HepG2 (cell line): ENCODE data around the gene TTLL12. TPM values are rescaled to one million over a fixed set of nuclear protein-coding genes. Genes with fewer than 3 reads are reported as not detected.

Experiments
- ATF7 ChIP-seq, 2 experiments: fragments of 450-650 bp in 1 of 2; sonication (generic) in 1 of 2; formaldehyde crosslinking in 1 of 2; IDR thresholded peaks; 2 replicates each; pipeline versions ENCODE4 v1.4.0 to v1.6.1; 2016 to 2020; ENCODE audit warnings: antibody characterized with exemption in 1 of 2, mild to moderate bottlenecking in 1 of 2, missing genetic modification reagents in 1 of 2
- ATRX ChIP-seq: sonication (generic); formaldehyde crosslinking; IDR thresholded peaks from 2 replicates; pipeline ENCODE4 v1.4.0; 2020; ENCODE audit warnings: missing genetic modification reagents, borderline replicate concordance
- MATR3 ChIP-seq: sonication (generic); formaldehyde crosslinking; IDR thresholded peaks from 2 replicates; pipeline ENCODE4 v1.4.0; 2020; ENCODE audit warnings: missing genetic modification reagents
- SOX6 ChIP-seq, 2 experiments: fragments of 450-650 bp in 1 of 2; sonication (generic) in 1 of 2; formaldehyde crosslinking in 1 of 2; IDR thresholded peaks; 2 replicates each; pipeline versions ENCODE4 v1.4.0 to v1.6.1; 2017 to 2020; ENCODE audit warnings: antibody characterized with exemption in 1 of 2, mild to moderate bottlenecking in 1 of 2, missing genetic modification reagents in 1 of 2
- ZNF10 ChIP-seq: sonication (generic); formaldehyde crosslinking; IDR thresholded peaks from 2 replicates; pipeline ENCODE4 v1.4.0; 2020; ENCODE audit warnings: mild to moderate bottlenecking, low read depth, missing genetic modification reagents, borderline replicate concordance
- ZNF101 ChIP-seq: sonication (generic); formaldehyde crosslinking; IDR thresholded peaks from 2 replicates; pipeline ENCODE4 v1.4.0; 2020; ENCODE audit warnings: mild to moderate bottlenecking, low read depth, missing genetic modification reagents, borderline replicate concordance
- ZNF326 ChIP-seq: sonication (generic); formaldehyde crosslinking; IDR thresholded peaks from 2 replicates; pipeline ENCODE4 v1.4.0; 2020; ENCODE audit warnings: missing genetic modification reagents, borderline replicate concordance
- ZNF615 ChIP-seq: sonication (generic); formaldehyde crosslinking; IDR thresholded peaks from 2 replicates; pipeline ENCODE4 v1.5.0; 2020; ENCODE audit warnings: mild to moderate bottlenecking, missing genetic modification reagents, borderline replicate concordance
- ZNF768 ChIP-seq: sonication (generic); formaldehyde crosslinking; IDR thresholded peaks from 2 replicates; pipeline ENCODE4 v1.4.0; 2020; ENCODE audit warnings: missing genetic modification reagents
- ZNF776 ChIP-seq: sonication (generic); formaldehyde crosslinking; IDR thresholded peaks from 2 replicates; pipeline ENCODE4 v1.4.0; 2020; ENCODE audit warnings: mild to moderate bottlenecking, missing genetic modification reagents
- polyA plus RNA-seq, 8 experiments: library from polyadenylated mRNA; depleted of rRNA in 3 of 8; stranded (reverse) in 7 of 8; unstranded in 1 of 8; fragments of >200 nt; fragmentation: Illumina TruSeq in 4 of 8; extraction: Trizol in 4 of 8; gene quantifications; 2 replicates each; pipeline versions ENCODE4 v1.2.1 to v1.2.3, GENCODE V29; 2011 to 2016; ENCODE audit warnings: low read depth in 4 of 8, missing spikeins in 1 of 8, mixed read lengths in 1 of 8; ENCODE audit not compliant: insufficient read depth in 1 of 8
- total RNA-seq, 5 experiments: library from RNA; depleted of rRNA; stranded (reverse); fragments of >200 nt; fragmentation: Illumina TruSeq; extraction: Trizol; gene quantifications; 2 replicates each; pipeline ENCODE4 v1.2.3, GENCODE V29; 2016; ENCODE audit warnings: low read depth in 1 of 5
- TF ChIP-seq, protein P1 (sequence below): sonication (generic); formaldehyde crosslinking; IDR thresholded peaks from 2 replicates; pipeline ENCODE4 v1.8.0; 2022; ENCODE audit warnings: mild to moderate bottlenecking, missing genetic modification reagents, moderate library complexity
- TF ChIP-seq, protein P2 (sequence below): IDR thresholded peaks from 2 replicates; pipeline ENCODE4 v1.6.1; 2016; ENCODE audit warnings: low read depth, missing genetic modification reagents, missing compliant biosample characterization
- TF ChIP-seq, protein P3 (sequence below): sonication (generic); formaldehyde crosslinking; IDR thresholded peaks from 2 replicates; pipeline ENCODE4 v1.4.0; 2020; ENCODE audit warnings: mild to moderate bottlenecking, missing genetic modification reagents
- TF ChIP-seq, protein P4 (sequence below): IDR thresholded peaks from 2 replicates; pipeline ENCODE4 v1.6.1; 2016; ENCODE audit warnings: missing compliant biosample characterization, missing genetic modification reagents, borderline replicate concordance

TTLL12 gene
- total and polyA plus RNA-seq, 2 of the 13 experiments (the other 11 are each of a cell fraction or from before 2014, with no cell fraction given), result 11.9 to 38.1 TPM

- TF ChIP-seq, protein P1, sequence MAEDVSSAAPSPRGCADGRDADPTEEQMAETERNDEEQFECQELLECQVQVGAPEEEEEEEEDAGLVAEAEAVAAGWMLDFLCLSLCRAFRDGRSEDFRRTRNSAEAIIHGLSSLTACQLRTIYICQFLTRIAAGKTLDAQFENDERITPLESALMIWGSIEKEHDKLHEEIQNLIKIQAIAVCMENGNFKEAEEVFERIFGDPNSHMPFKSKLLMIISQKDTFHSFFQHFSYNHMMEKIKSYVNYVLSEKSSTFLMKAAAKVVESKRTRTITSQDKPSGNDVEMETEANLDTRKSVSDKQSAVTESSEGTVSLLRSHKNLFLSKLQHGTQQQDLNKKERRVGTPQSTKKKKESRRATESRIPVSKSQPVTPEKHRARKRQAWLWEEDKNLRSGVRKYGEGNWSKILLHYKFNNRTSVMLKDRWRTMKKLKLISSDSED, result no peak
- TF ChIP-seq, protein P2, sequence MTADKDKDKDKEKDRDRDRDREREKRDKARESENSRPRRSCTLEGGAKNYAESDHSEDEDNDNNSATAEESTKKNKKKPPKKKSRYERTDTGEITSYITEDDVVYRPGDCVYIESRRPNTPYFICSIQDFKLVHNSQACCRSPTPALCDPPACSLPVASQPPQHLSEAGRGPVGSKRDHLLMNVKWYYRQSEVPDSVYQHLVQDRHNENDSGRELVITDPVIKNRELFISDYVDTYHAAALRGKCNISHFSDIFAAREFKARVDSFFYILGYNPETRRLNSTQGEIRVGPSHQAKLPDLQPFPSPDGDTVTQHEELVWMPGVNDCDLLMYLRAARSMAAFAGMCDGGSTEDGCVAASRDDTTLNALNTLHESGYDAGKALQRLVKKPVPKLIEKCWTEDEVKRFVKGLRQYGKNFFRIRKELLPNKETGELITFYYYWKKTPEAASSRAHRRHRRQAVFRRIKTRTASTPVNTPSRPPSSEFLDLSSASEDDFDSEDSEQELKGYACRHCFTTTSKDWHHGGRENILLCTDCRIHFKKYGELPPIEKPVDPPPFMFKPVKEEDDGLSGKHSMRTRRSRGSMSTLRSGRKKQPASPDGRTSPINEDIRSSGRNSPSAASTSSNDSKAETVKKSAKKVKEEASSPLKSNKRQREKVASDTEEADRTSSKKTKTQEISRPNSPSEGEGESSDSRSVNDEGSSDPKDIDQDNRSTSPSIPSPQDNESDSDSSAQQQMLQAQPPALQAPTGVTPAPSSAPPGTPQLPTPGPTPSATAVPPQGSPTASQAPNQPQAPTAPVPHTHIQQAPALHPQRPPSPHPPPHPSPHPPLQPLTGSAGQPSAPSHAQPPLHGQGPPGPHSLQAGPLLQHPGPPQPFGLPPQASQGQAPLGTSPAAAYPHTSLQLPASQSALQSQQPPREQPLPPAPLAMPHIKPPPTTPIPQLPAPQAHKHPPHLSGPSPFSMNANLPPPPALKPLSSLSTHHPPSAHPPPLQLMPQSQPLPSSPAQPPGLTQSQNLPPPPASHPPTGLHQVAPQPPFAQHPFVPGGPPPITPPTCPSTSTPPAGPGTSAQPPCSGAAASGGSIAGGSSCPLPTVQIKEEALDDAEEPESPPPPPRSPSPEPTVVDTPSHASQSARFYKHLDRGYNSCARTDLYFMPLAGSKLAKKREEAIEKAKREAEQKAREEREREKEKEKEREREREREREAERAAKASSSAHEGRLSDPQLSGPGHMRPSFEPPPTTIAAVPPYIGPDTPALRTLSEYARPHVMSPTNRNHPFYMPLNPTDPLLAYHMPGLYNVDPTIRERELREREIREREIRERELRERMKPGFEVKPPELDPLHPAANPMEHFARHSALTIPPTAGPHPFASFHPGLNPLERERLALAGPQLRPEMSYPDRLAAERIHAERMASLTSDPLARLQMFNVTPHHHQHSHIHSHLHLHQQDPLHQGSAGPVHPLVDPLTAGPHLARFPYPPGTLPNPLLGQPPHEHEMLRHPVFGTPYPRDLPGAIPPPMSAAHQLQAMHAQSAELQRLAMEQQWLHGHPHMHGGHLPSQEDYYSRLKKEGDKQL (CRISPR knock-in tag), result no peak
- TF ChIP-seq SOX6 (IDR thresholded peaks at IDR 0.05) (no peak), SOX6 (CRISPR knock-in tag; IDR thresholded peaks at IDR 0.05) (no peak), ZNF615 (CRISPR knock-in tag) (no peak), MATR3 (no peak), ZNF101 (CRISPR knock-in tag) (no peak), ATF7 (IDR thresholded peaks at IDR 0.05) (no peak), ATF7 (CRISPR knock-in tag; IDR thresholded peaks at IDR 0.05) (no peak), ZNF10 (no peak), ZNF776 (CRISPR knock-in tag) (no peak), ATRX (no peak), ZNF326 (CRISPR knock-in tag) (no peak), ZNF768 (CRISPR knock-in tag) (no peak)
- TF ChIP-seq, protein P3, sequence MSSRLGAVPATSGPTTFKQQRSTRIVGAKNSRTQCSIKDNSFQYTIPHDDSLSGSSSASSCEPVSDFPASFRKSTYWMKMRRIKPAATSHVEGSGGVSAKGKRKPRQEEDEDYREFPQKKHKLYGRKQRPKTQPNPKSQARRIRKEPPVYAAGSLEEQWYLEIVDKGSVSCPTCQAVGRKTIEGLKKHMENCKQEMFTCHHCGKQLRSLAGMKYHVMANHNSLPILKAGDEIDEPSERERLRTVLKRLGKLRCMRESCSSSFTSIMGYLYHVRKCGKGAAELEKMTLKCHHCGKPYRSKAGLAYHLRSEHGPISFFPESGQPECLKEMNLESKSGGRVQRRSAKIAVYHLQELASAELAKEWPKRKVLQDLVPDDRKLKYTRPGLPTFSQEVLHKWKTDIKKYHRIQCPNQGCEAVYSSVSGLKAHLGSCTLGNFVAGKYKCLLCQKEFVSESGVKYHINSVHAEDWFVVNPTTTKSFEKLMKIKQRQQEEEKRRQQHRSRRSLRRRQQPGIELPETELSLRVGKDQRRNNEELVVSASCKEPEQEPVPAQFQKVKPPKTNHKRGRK, result no peak
- TF ChIP-seq, protein P4, sequence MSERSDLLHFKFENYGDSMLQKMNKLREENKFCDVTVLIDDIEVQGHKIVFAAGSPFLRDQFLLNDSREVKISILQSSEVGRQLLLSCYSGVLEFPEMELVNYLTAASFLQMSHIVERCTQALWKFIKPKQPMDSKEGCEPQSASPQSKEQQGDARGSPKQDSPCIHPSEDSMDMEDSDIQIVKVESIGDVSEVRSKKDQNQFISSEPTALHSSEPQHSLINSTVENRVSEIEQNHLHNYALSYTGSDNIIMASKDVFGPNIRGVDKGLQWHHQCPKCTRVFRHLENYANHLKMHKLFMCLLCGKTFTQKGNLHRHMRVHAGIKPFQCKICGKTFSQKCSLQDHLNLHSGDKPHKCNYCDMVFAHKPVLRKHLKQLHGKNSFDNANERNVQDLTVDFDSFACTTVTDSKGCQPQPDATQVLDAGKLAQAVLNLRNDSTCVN, result no peak
These were observed 10.5 kb upstream of the TTLL12 start (continued) for GRCh38 chr22:43197271-43197941.
